Activated CD8-positive, alpha-beta T cell treated with anti-CD3 and anti-CD28 coated beads, Interleukin-2, amount 10 ng/mL, durations not matched to agents 7 days and 5 days (primary cell): Measurements from ENCODE around the gene BTAF1. TPM values are rescaled to one million over a fixed set of nuclear protein-coding genes. Genes with fewer than 3 reads are reported as not detected.

ENCODE experiments used
- ATAC-seq: fragments of 150-1000 bp; cut with Tn5 transposase; one replicate; pipeline ENCODE4 v1.10.0; 2021; ENCODE audit warnings: moderate library complexity
- CTCF ChIA-PET: fragments of 350-600 bp; sonication (Branson Sonifier 250); formaldehyde crosslinking; loops from one replicate; lab custom pipeline; 2021; ENCODE audit warnings: antibody characterized with exemption; lab: Charles Lee
- POLR2A ChIA-PET: fragments of 350-600 bp; sonication (Branson Sonifier 250); formaldehyde crosslinking; loops from one replicate; lab custom pipeline; 2021; ENCODE audit warnings: antibody characterized with exemption; lab: Charles Lee
- DNase-seq: peaks from one replicate; pipeline ENCODE4 v3.0.0-alpha.2; 2020
- H3K27ac Mint-ChIP-seq: one replicate; pipeline ENCODE4 v1.8.0; 2021; ENCODE audit warnings: mild to moderate bottlenecking, mixed read lengths
- H3K27me3 Mint-ChIP-seq: one replicate; pipeline ENCODE4 v1.8.0; 2021; ENCODE audit warnings: low read depth, mixed read lengths
- H3K36me3 Mint-ChIP-seq: one replicate; pipeline ENCODE4 v1.8.0; 2021; ENCODE audit warnings: low read depth, mixed read lengths
- H3K4me1 Mint-ChIP-seq: one replicate; pipeline ENCODE4 v1.8.0; 2021; ENCODE audit warnings: low read depth, mixed read lengths
- H3K4me3 Mint-ChIP-seq: one replicate; pipeline ENCODE4 v1.8.0; 2021; ENCODE audit warnings: mild to moderate bottlenecking, mixed read lengths
- H3K9me3 Mint-ChIP-seq: one replicate; pipeline ENCODE4 v1.8.0; 2022; ENCODE audit warnings: mixed read lengths; ENCODE audit not compliant: insufficient read depth
- total RNA-seq, 2 experiments: library from RNA; stranded (reverse); gene quantifications; one replicate each; pipeline ENCODE4 v1.2.3, GENCODE V29; 2021

BTAF1 gene
- total RNA-seq, 2 experiments from 2014 or later: 40.9 to 41.0 TPM

GRCh38 chr10:91909117-91909677, 14.4 kb upstream of the BTAF1 start, which contains the start of gene FGFBP3:
Gene FGFBP3, minus strand, starts transcription at chr10:91909486. Its CDS starts 517 bp downstream, at chr10:91908969.
- H3K4me1 Mint-ChIP-seq: peaks cover 23% of the 10 kb centered on the region
- H3K4me3 Mint-ChIP-seq: peak within 1 kb of the TSS; percentile 88
- peaks cover 2% of the 10 kb centered on the region for H3K36me3 Mint-ChIP-seq
- peaks cover 16% of the 10 kb centered on the region for H3K27me3 Mint-ChIP-seq
- H3K9me3 Mint-ChIP-seq: no peaks in the 10 kb centered on the region
- CTCF ChIA-PET: interaction anchor here (0.6 to 2.6 kb wide), 16 partner anchors 10 to 610 kb away, joined by 3 to 20 read pairs (median 4); partner anchors contain the start of genes BTAF1 and TNKS2
- POLR2A ChIA-PET: interaction anchor here (0.6 to 3.1 kb wide), 7 partner anchors 9 to 113 kb away, joined by 3 to 19 read pairs (median 4); partner anchors contain the start of gene BTAF1
- ATAC-seq (peak; percentile 20), DNase-seq (peak; percentile 50)
- peak within 1 kb of the TSS; percentile 86 for H3K27ac Mint-ChIP-seq

- no peaks in the 10 kb centered on the region for H3K9me3 Mint-ChIP-seq
- DNase-seq: no peak
Measured at GRCh38 chr10:91910467-91910866, 13.1 kb upstream of the BTAF1 start.

GRCh38 chr10:91919651-91920050, 3.9 kb upstream of the BTAF1 start:
- DNase-seq (no peak), ATAC-seq (no peak)
- Mint-ChIP-seq H3K27ac (no peak overlapping the region), H3K9me3 (no peaks in the 10 kb centered on the region), H3K36me3 (peaks cover 2% of the 10 kb centered on the region), H3K27me3 (peaks cover 22% of the 10 kb centered on the region), H3K4me3 (no peak overlapping the region), H3K4me1 (peaks cover 17% of the 10 kb centered on the region)
- ChIA-PET POLR2A (interaction anchor here (0.6 kb wide), 1 partner anchor 10 kb away, joined by 3 read pairs; the partner anchor contains the start of gene FGFBP3), CTCF (interaction anchor here (1.2 kb wide), 1 partner anchor 11 kb away, joined by 3 read pairs; no protein-coding TSS in a partner anchor)

More at GRCh38 chr10:91910467-91910866, 13.1 kb upstream of the BTAF1 start:
- no peak for ATAC-seq
- Mint-ChIP-seq H3K4me3 (no peak overlapping the region), H3K36me3 (no peaks in the 10 kb centered on the region), H3K27ac (no peak overlapping the region), H3K4me1 (peaks cover 23% of the 10 kb centered on the region), H3K27me3 (peaks cover 23% of the 10 kb centered on the region)
- POLR2A ChIA-PET: no interaction called here
- CTCF ChIA-PET: interaction anchor here (1.1 to 4.8 kb wide), 3 partner anchors 13 to 612 kb away, joined by 3 to 24 read pairs (median 4); partner anchors contain the start of gene BTAF1

- no peak for DNase-seq
- H3K27me3 Mint-ChIP-seq: no peaks in the 10 kb centered on the region
- H3K36me3 Mint-ChIP-seq: peaks cover 21% of the 10 kb centered on the region
- H3K4me3 Mint-ChIP-seq: peak overlapping the region; percentile 88
- ChIA-PET CTCF (interaction anchor here (0.8 to 4.5 kb wide), 11 partner anchors 9 to 650 kb away, joined by 3 to 29 read pairs (median 4); partner anchors contain the start of genes FGFBP3 and IDE), POLR2A (interaction anchor here (0.7 to 2.6 kb wide), 21 partner anchors 7 to 650 kb away, joined by 3 to 19 read pairs (median 4); partner anchors contain the start of genes CPEB3, FGFBP3, IDE and MARCHF5)
- H3K27ac Mint-ChIP-seq: peak overlapping the region; percentile 99
- peaks cover 40% of the 10 kb centered on the region for H3K4me1 Mint-ChIP-seq
- ATAC-seq: no peak
- no peaks in the 10 kb centered on the region for H3K9me3 Mint-ChIP-seq
Measured at GRCh38 chr10:91924212-91925021, 847 bp downstream of the BTAF1 start.

GRCh38 chr10:91925022-91925320, 1.4 kb downstream of the BTAF1 start:
- Mint-ChIP-seq H3K27ac (no peak overlapping the region), H3K9me3 (no peaks in the 10 kb centered on the region), H3K4me1 (peaks cover 40% of the 10 kb centered on the region), H3K27me3 (no peaks in the 10 kb centered on the region), H3K36me3 (peaks cover 21% of the 10 kb centered on the region), H3K4me3 (peak overlapping the region; percentile 88)
- ATAC-seq (no peak), DNase-seq (no peak)
- ChIA-PET CTCF (interaction anchor here (1.1 kb wide), 1 partner anchor 26 kb away, joined by 3 read pairs; no protein-coding TSS in a partner anchor), POLR2A (interaction anchor here (1.5 to 2.6 kb wide), 2 partner anchors 38 to 127 kb away, joined by 4 to 15 read pairs; partner anchors contain the start of gene TNKS2)

- Mint-ChIP-seq H3K9me3 (no peaks in the 10 kb centered on the region), H3K27me3 (no peaks in the 10 kb centered on the region), H3K36me3 (peaks cover 41% of the 10 kb centered on the region), H3K4me1 (peaks cover 33% of the 10 kb centered on the region), H3K4me3 (no peak overlapping the region), H3K27ac (no peak overlapping the region)
- DNase-seq (no peak), ATAC-seq (no peak)
- ChIA-PET POLR2A (no interaction called here), CTCF (no interaction called here)
Measured at GRCh38 chr10:91930939-91931338, 7.4 kb downstream of the BTAF1 start.

- no peaks in the 10 kb centered on the region for H3K27me3 Mint-ChIP-seq
- peaks cover 41% of the 10 kb centered on the region for H3K36me3 Mint-ChIP-seq
- H3K27ac Mint-ChIP-seq: peak overlapping the region; percentile 21
Measured at GRCh38 chr10:91931526-91932190, 8.1 kb downstream of the BTAF1 start.

GRCh38 chr10:91932737-91933136, 9.2 kb downstream of the BTAF1 start:
- H3K27ac Mint-ChIP-seq: no peak overlapping the region
- no peak for DNase-seq
- CTCF ChIA-PET: interaction anchor here (1.0 to 1.2 kb wide), 2 partner anchors 20 to 135 kb away, joined by 3 read pairs; partner anchors contain the start of gene TNKS2
- H3K36me3 Mint-ChIP-seq: peaks cover 46% of the 10 kb centered on the region
- ATAC-seq: no peak
- H3K9me3 Mint-ChIP-seq: no peaks in the 10 kb centered on the region
- H3K4me3 Mint-ChIP-seq: no peak overlapping the region
- POLR2A ChIA-PET: no interaction called here
- H3K27me3 Mint-ChIP-seq: no peaks in the 10 kb centered on the region
- H3K4me1 Mint-ChIP-seq: peaks cover 22% of the 10 kb centered on the region

More at GRCh38 chr10:91931526-91932190, 8.1 kb downstream of the BTAF1 start:
- ChIA-PET POLR2A (interaction anchor here (0.7 kb wide), 1 partner anchor 8 kb away, joined by 5 read pairs; the partner anchor contains the start of gene BTAF1), CTCF (interaction anchor here (1.0 to 1.2 kb wide), 2 partner anchors 19 to 134 kb away, joined by 3 read pairs; partner anchors contain the start of gene TNKS2)
- Mint-ChIP-seq H3K4me1 (peaks cover 26% of the 10 kb centered on the region), H3K9me3 (no peaks in the 10 kb centered on the region), H3K4me3 (no peak overlapping the region)
- DNase-seq (no peak), ATAC-seq (no peak)

- ATAC-seq (no peak), DNase-seq (no peak)
- H3K27ac Mint-ChIP-seq: no peak overlapping the region
- H3K4me3 Mint-ChIP-seq: no peak overlapping the region
- peaks cover 20% of the 10 kb centered on the region for H3K4me1 Mint-ChIP-seq
- CTCF ChIA-PET: no interaction called here
- no peaks in the 10 kb centered on the region for H3K27me3 Mint-ChIP-seq
- H3K36me3 Mint-ChIP-seq: peaks cover 55% of the 10 kb centered on the region
- no peaks in the 10 kb centered on the region for H3K9me3 Mint-ChIP-seq
- POLR2A ChIA-PET: interaction anchor here (0.6 to 1.1 kb wide), 2 partner anchors 12 to 59 kb away, joined by 3 read pairs; partner anchors contain the start of gene BTAF1
Measured at GRCh38 chr10:91935886-91936285, 12.3 kb downstream of the BTAF1 start.

GRCh38 chr10:91939653-91940052, 16.1 kb downstream of the BTAF1 start:
- Mint-ChIP-seq H3K4me1 (peaks cover 11% of the 10 kb centered on the region), H3K9me3 (no peaks in the 10 kb centered on the region), H3K4me3 (no peak overlapping the region), H3K27ac (no peak overlapping the region), H3K27me3 (no peaks in the 10 kb centered on the region), H3K36me3 (peaks cover 45% of the 10 kb centered on the region)
- CTCF ChIA-PET: no interaction called here
- POLR2A ChIA-PET: no interaction called here
- ATAC-seq (no peak), DNase-seq (no peak)

- ChIA-PET CTCF (interaction anchor here (0.8 to 1.3 kb wide), 3 partner anchors 17 to 350 kb away, joined by 3 to 5 read pairs (median 4); partner anchors contain the start of genes BTAF1, CPEB3, FGFBP3 and MARCHF5), POLR2A (interaction anchor here (2.3 kb wide), 1 partner anchor 18 kb away, joined by 7 read pairs; the partner anchor contains the start of gene BTAF1)
- ATAC-seq (no peak), DNase-seq (no peak)
- Mint-ChIP-seq H3K36me3 (peaks cover 46% of the 10 kb centered on the region), H3K9me3 (no peaks in the 10 kb centered on the region), H3K4me3 (no peak overlapping the region), H3K4me1 (peaks cover 22% of the 10 kb centered on the region), H3K27ac (no peak overlapping the region), H3K27me3 (no peaks in the 10 kb centered on the region)
Measured at GRCh38 chr10:91941426-91941825, 17.9 kb downstream of the BTAF1 start.
